Mesothelial cell of epicardium (in vitro differentiated cells): ENCODE results near the gene CCR6. TPM values are rescaled to one million over a fixed set of nuclear protein-coding genes. Genes with fewer than 3 reads are reported as not detected.

Source experiments
- DNase-seq, 2 experiments: peaks; one replicate each; pipeline ENCODE4 v3.0.0; 2021; ENCODE audit warnings: low spot score in 2 of 2; ENCODE audit not compliant: unreplicated experiment in 2 of 2
- H3K27ac Mint-ChIP-seq: 2 replicates; pipeline ENCODE4 v1.8.0; 2021; ENCODE audit warnings: mixed read lengths
- H3K27me3 Mint-ChIP-seq: 2 replicates; pipeline ENCODE4 v1.8.0; 2021; ENCODE audit warnings: low read depth, mixed read lengths
- H3K36me3 Mint-ChIP-seq: 2 replicates; pipeline ENCODE4 v1.8.0; 2021; ENCODE audit warnings: mixed read lengths
- H3K4me1 Mint-ChIP-seq: 2 replicates; pipeline ENCODE4 v1.8.0; 2021; ENCODE audit warnings: mixed read lengths
- H3K4me3 Mint-ChIP-seq: 2 replicates; pipeline ENCODE4 v1.8.0; 2021; ENCODE audit warnings: mild to moderate bottlenecking, moderate library complexity, mixed read lengths
- H3K9me3 Mint-ChIP-seq: 2 replicates; pipeline ENCODE4 v1.8.0; 2021; ENCODE audit warnings: mixed read lengths
- CTCF ChIP-seq: fragments of 200-600 bp; sonication (generic); IDR thresholded peaks from one replicate; pipeline ENCODE4 v1.5.0; 2021; ENCODE audit warnings: antibody characterized with exemption; ENCODE audit not compliant: unreplicated experiment
- total RNA-seq: library from RNA; stranded (reverse); gene quantifications from 3 replicates; pipeline ENCODE4 v1.2.1, GENCODE V29; 2021

The CCR6 gene
- total RNA-seq, 1 donor from 2014 or later, result not detected

- no peaks in the 10 kb centered on the region for H3K36me3 Mint-ChIP-seq
- no peak overlapping the region for H3K4me3 Mint-ChIP-seq
- H3K4me1 Mint-ChIP-seq, result peaks cover 22% of the 10 kb centered on the region
- H3K27me3 Mint-ChIP-seq, result no peaks in the 10 kb centered on the region
- no peak for DNase-seq
- no peak for TF ChIP-seq CTCF
- peaks cover 7% of the 10 kb centered on the region for H3K9me3 Mint-ChIP-seq
- no peak overlapping the region for H3K27ac Mint-ChIP-seq
These were observed 30.1 kb upstream of the CCR6 start for GRCh38 chr6:167092672-167093339.

GRCh38 chr6:167093406-167093921 is 29.4 kb upstream of the CCR6 start:
- Mint-ChIP-seq H3K27ac (no peak overlapping the region), H3K9me3 (peaks cover 4% of the 10 kb centered on the region), H3K27me3 (no peaks in the 10 kb centered on the region), H3K36me3 (no peaks in the 10 kb centered on the region), H3K4me1 (peaks cover 22% of the 10 kb centered on the region), H3K4me3 (no peak overlapping the region)
- no peak for TF ChIP-seq CTCF
- DNase-seq, result no peak

GRCh38 chr6:167093922-167094432 is 28.9 kb upstream of the CCR6 start:
- Mint-ChIP-seq H3K4me3 (no peak overlapping the region), H3K36me3 (no peaks in the 10 kb centered on the region), H3K27me3 (no peaks in the 10 kb centered on the region), H3K27ac (no peak overlapping the region), H3K4me1 (peaks cover 23% of the 10 kb centered on the region), H3K9me3 (peaks cover 3% of the 10 kb centered on the region)
- no peak for DNase-seq
- no peak for TF ChIP-seq CTCF

- Mint-ChIP-seq H3K36me3 (no peaks in the 10 kb centered on the region), H3K27me3 (no peaks in the 10 kb centered on the region), H3K4me3 (no peak overlapping the region), H3K9me3 (no peaks in the 10 kb centered on the region), H3K4me1 (peaks cover 24% of the 10 kb centered on the region), H3K27ac (peak overlapping the region; percentile 19)
- no peak for TF ChIP-seq CTCF
- DNase-seq, result no peak
These were observed 28.5 kb upstream of the CCR6 start for GRCh38 chr6:167094436-167094819.

- peak overlapping the region; percentile 19 for H3K27ac Mint-ChIP-seq
- DNase-seq, result no peak
- no peaks in the 10 kb centered on the region for H3K27me3 Mint-ChIP-seq
- no peaks in the 10 kb centered on the region for H3K9me3 Mint-ChIP-seq
- H3K36me3 Mint-ChIP-seq, result no peaks in the 10 kb centered on the region
- no peak for TF ChIP-seq CTCF
- peaks cover 24% of the 10 kb centered on the region for H3K4me1 Mint-ChIP-seq
- H3K4me3 Mint-ChIP-seq, result no peak overlapping the region
These were observed 27.9 kb upstream of the CCR6 start for GRCh38 chr6:167094820-167095637.
